SK-N-SH (cell line): ENCODE data around the gene GPR146. TPM values are rescaled to one million over a fixed set of nuclear protein-coding genes. Genes with fewer than 3 reads are reported as not detected.

Experiments
- CTCF ChIA-PET: fragments of 300-600, 350-600 bp; formaldehyde crosslinking; extraction: SDS; loops from one replicate; lab custom pipeline; 2021; lab: Yijun Ruan, JAX
- POLR2A ChIA-PET: fragments of 350-600 bp; sonication (Branson Sonifier 250); formaldehyde crosslinking; extraction: SDS; loops from one replicate; lab custom pipeline; 2020; ENCODE audit warnings: antibody characterized with exemption, inconsistent platforms; lab: Yijun Ruan, JAX
- DNase-seq: peaks from one replicate; pipeline ENCODE4 v3.0.0; 2012
- H2AFZ ChIP-seq: fragments of 200-600 bp; sonication (generic); 2 replicates; pipeline ENCODE4 v1.8.1; 2016; ENCODE audit warnings: antibody characterized with exemption, mild to moderate bottlenecking, low read depth
- H3F3A ChIP-seq: fragments of 200-600 bp; sonication (generic); replicated peaks from 2 replicates; pipeline ENCODE3; 2016; ENCODE audit warnings: antibody characterized with exemption, mild to moderate bottlenecking; ENCODE audit not compliant: insufficient read depth
- H3K27ac ChIP-seq, 2 experiments: fragments of 200-500 bp in 1 of 2; fragments of 200-600 bp in 1 of 2; sonication (Bioruptor generic) in 1 of 2; sonication (generic), shearing (Covaris generic) in 1 of 2; 2 replicates each; pipeline versions ENCODE4 v1.5.1 to v1.6.1; 2014 to 2016; ENCODE audit warnings: low read depth in 2 of 2, inconsistent platforms in 1 of 2, low read length in 1 of 2, mild to moderate bottlenecking in 1 of 2, mixed read lengths in 1 of 2
- H3K27me3 ChIP-seq: fragments of 200-600 bp; sonication (generic), shearing (Covaris generic); 2 replicates; pipeline ENCODE4 v1.6.1; 2016; ENCODE audit warnings: mixed run types; ENCODE audit not compliant: insufficient read depth
- H3K36me3 ChIP-seq, 2 experiments: fragments of 200-500 bp in 1 of 2; fragments of 200-600 bp in 1 of 2; sonication (Bioruptor generic) in 1 of 2; sonication (generic) in 1 of 2; replicated peaks in 1 of 2; 2 replicates each; pipeline versions ENCODE3 to v1.5.1; 2014 to 2016; ENCODE audit warnings: low read length in 1 of 2, mild to moderate bottlenecking in 1 of 2; ENCODE audit not compliant: insufficient read depth in 2 of 2, control insufficient read depth in 1 of 2
- H3K4me1 ChIP-seq, 2 experiments: fragments of 200-500 bp in 1 of 2; fragments of 200-600 bp in 1 of 2; sonication (Bioruptor generic) in 1 of 2; sonication (generic), shearing (Covaris generic) in 1 of 2; 2 replicates each; pipeline versions ENCODE4 v1.5.1 to v1.6.1; 2014 to 2016; ENCODE audit warnings: low read depth in 1 of 2, low read length in 1 of 2, mixed run types in 1 of 2; ENCODE audit not compliant: insufficient read depth in 2 of 2, control insufficient read depth in 1 of 2
- H3K4me2 ChIP-seq: fragments of 200-600 bp; sonication (generic), shearing (Covaris generic); 2 replicates; pipeline ENCODE4 v1.6.1; 2017; ENCODE audit warnings: mixed run types
- H3K4me3 ChIP-seq, 2 experiments: fragments of 200-500 bp in 1 of 2; fragments of 200-600 bp in 1 of 2; sonication (Bioruptor generic) in 1 of 2; sonication (generic), shearing (Covaris generic) in 1 of 2; 2 replicates each; pipeline versions ENCODE4 v1.5.1 to v1.8.1; 2014 to 2016; ENCODE audit warnings: low read depth in 2 of 2, inconsistent platforms in 1 of 2, low read length in 1 of 2, mild to moderate bottlenecking in 1 of 2, mixed read lengths in 1 of 2, moderate library complexity in 1 of 2
- H3K79me2 ChIP-seq: fragments of 200-600 bp; sonication (generic); 2 replicates; pipeline ENCODE4 v1.8.1; 2017; ENCODE audit warnings: mild to moderate bottlenecking; ENCODE audit not compliant: insufficient read depth
- H3K9ac ChIP-seq: fragments of 200-600 bp; sonication (generic); 2 replicates; pipeline ENCODE4 v1.6.1; 2017; ENCODE audit warnings: mixed run types
- H3K9me2 ChIP-seq: fragments of 200-600 bp; sonication (generic); 2 replicates; pipeline ENCODE4 v1.6.1; 2017; ENCODE audit warnings: mixed run types
- H3K9me3 ChIP-seq: fragments of 200-600 bp; sonication (generic); 2 replicates; pipeline ENCODE4 v1.6.1; 2017; ENCODE audit warnings: mixed run types, mild to moderate bottlenecking, moderate library complexity
- H4K20me1 ChIP-seq: fragments of 200-600 bp; sonication (generic); 2 replicates; pipeline ENCODE4 v1.6.1; 2017; ENCODE audit warnings: mild to moderate bottlenecking, mixed run types; ENCODE audit not compliant: insufficient read depth
- ELF1 ChIP-seq: IDR thresholded peaks from 2 replicates; pipeline ENCODE4 v1.4.0; 2012
- EP300 ChIP-seq, 2 experiments: IDR thresholded peaks; 2 replicates each; pipeline versions ENCODE4 v1.4.0 to v1.6.1; 2012; ENCODE audit warnings: borderline replicate concordance in 1 of 2, low read depth in 1 of 2, low read length in 1 of 2
- GABPA ChIP-seq: IDR thresholded peaks from 2 replicates; pipeline ENCODE4 v1.4.0; 2012; ENCODE audit warnings: low read depth, mild to moderate bottlenecking
- GATA2 ChIP-seq: sonication (generic); formaldehyde crosslinking; IDR thresholded peaks from 2 replicates; pipeline ENCODE4 v1.5.0; 2020; ENCODE audit warnings: mild to moderate bottlenecking, missing genetic modification reagents
- RAD21 ChIP-seq: IDR thresholded peaks from 2 replicates; pipeline ENCODE4 v1.6.1; 2012; ENCODE audit warnings: mild to moderate bottlenecking, low read length
- RXRA ChIP-seq: IDR thresholded peaks from 2 replicates; pipeline ENCODE4 v1.4.0; 2012; ENCODE audit warnings: low read depth, mild to moderate bottlenecking, borderline replicate concordance
- SIN3A ChIP-seq: IDR thresholded peaks from 2 replicates; pipeline ENCODE4 v1.6.1; 2012; ENCODE audit warnings: low read depth, mild to moderate bottlenecking, low read length, moderate library complexity, borderline replicate concordance
- SMC3 ChIP-seq: IDR thresholded peaks from 2 replicates; pipeline ENCODE4 v1.6.1; 2012; ENCODE audit warnings: low read depth, low read length, improper control_type of control experiment
- TEAD4 ChIP-seq: IDR thresholded peaks from 2 replicates; pipeline ENCODE4 v1.4.0; 2012; ENCODE audit warnings: mild to moderate bottlenecking, borderline replicate concordance; ENCODE audit not compliant: insufficient read depth
- YY1 ChIP-seq: IDR thresholded peaks from 2 replicates; pipeline ENCODE4 v1.4.0; 2012; ENCODE audit warnings: low read depth, mild to moderate bottlenecking
- WGBS: methylation state at CpG from one replicate; pipeline ENCODE4 v1.1.6; 2017; ENCODE audit warnings: low lambda C conversion rate; 5-methylcytosine and 5-hydroxymethylcytosine counted together
- polyA plus RNA-seq, 3 experiments: library from polyadenylated mRNA; depleted of rRNA; stranded (reverse); fragments of >200 nt; gene quantifications; 2 replicates each; pipeline ENCODE4 v1.2.3, GENCODE V29; 2012
- TF ChIP-seq, protein P1 (sequence below): fragments of 150-350 bp; IDR thresholded peaks from 2 replicates; pipeline ENCODE4 v1.6.1; 2016; ENCODE audit warnings: mild to moderate bottlenecking, low read depth, low read length
- TF ChIP-seq, protein P2 (sequence below): fragments of 200-600 bp; sonication (generic); IDR thresholded peaks from 2 replicates; pipeline ENCODE4 v1.6.1; 2017; ENCODE audit warnings: antibody characterized with exemption, mild to moderate bottlenecking, moderate library complexity
- TF ChIP-seq, protein P3 (sequence below): IDR thresholded peaks from 2 replicates; pipeline ENCODE4; 2012
- TF ChIP-seq, protein P4 (sequence below): IDR thresholded peaks from 2 replicates; pipeline ENCODE4 v1.4.0; 2012; ENCODE audit warnings: low read depth
- TF ChIP-seq, protein P5 (sequence below): IDR thresholded peaks from 2 replicates; pipeline ENCODE4 v1.6.1; 2012; ENCODE audit warnings: mild to moderate bottlenecking, low read depth, low read length, moderate library complexity

The GPR146 gene
- polyA plus RNA-seq, 1 of the 3 experiments (the other 2 are of a cell fraction) = 1.4 TPM

DNA sequence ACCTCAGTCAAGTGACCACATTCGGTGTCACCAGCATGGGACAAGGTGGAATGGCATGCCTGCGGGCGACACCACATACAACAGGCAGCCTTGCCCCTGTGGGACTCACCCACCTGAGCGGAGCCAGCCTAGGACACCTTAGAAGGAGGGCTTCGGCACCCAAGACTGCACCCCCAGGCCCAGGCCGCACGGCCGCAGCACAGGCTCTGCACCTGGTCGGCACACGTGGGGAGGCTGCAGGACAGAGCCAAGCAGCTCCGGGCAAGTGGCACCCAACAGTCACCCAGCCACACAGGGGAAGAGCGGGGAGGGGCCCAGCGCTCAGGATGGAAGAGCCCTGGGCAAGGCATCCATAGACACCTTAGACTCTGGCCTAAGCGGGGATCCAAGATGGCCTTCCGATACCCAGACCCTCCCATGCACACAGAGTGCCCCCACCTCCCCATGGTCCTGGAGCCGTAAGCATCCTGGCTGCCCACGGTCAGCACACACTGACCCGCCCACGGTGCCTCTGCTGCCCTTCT, 27.4 kb downstream of the GPR146 start:
- Histone ChIP-seq H3K27me3 (no peaks in the 10 kb centered on the region), H3K4me1 (no peaks in the 10 kb centered on the region), H3K9me2 (no peaks in the 10 kb centered on the region), H2AFZ (no peak overlapping the region), H3K9ac (no peak overlapping the region), H3K79me2 (no peaks in the 10 kb centered on the region), H3K4me2 (no peak overlapping the region), H4K20me1 (peaks cover 11% of the 10 kb centered on the region; the same call in 1 of the 2 replicates), H3K27ac (no peak overlapping the region), H3K9me3 (no peaks in the 10 kb centered on the region), H3F3A (peaks cover 8% of the 10 kb centered on the region), H3K4me3 (no peak overlapping the region), H3K36me3 (no peaks in the 10 kb centered on the region)
- DNase-seq = no peak
- TF ChIP-seq RXRA (no peak), GATA2 (no peak), YY1 (no peak), EP300 (IDR thresholded peaks at IDR 0.05; ENCODE audit: borderline replicate concordance in 1 of 2, low read depth in 1 of 2, low read length in 1 of 2) (no peak), RAD21 (no peak), ELF1 (no peak), SMC3 (no peak), GABPA (no peak), TEAD4 (no peak), SIN3A (no peak)
- TF ChIP-seq, protein P1, sequence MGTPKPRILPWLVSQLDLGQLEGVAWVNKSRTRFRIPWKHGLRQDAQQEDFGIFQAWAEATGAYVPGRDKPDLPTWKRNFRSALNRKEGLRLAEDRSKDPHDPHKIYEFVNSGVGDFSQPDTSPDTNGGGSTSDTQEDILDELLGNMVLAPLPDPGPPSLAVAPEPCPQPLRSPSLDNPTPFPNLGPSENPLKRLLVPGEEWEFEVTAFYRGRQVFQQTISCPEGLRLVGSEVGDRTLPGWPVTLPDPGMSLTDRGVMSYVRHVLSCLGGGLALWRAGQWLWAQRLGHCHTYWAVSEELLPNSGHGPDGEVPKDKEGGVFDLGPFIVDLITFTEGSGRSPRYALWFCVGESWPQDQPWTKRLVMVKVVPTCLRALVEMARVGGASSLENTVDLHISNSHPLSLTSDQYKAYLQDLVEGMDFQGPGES = no peak
- TF ChIP-seq, protein P2, sequence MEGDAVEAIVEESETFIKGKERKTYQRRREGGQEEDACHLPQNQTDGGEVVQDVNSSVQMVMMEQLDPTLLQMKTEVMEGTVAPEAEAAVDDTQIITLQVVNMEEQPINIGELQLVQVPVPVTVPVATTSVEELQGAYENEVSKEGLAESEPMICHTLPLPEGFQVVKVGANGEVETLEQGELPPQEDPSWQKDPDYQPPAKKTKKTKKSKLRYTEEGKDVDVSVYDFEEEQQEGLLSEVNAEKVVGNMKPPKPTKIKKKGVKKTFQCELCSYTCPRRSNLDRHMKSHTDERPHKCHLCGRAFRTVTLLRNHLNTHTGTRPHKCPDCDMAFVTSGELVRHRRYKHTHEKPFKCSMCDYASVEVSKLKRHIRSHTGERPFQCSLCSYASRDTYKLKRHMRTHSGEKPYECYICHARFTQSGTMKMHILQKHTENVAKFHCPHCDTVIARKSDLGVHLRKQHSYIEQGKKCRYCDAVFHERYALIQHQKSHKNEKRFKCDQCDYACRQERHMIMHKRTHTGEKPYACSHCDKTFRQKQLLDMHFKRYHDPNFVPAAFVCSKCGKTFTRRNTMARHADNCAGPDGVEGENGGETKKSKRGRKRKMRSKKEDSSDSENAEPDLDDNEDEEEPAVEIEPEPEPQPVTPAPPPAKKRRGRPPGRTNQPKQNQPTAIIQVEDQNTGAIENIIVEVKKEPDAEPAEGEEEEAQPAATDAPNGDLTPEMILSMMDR = no peak
- TF ChIP-seq, protein P3, sequence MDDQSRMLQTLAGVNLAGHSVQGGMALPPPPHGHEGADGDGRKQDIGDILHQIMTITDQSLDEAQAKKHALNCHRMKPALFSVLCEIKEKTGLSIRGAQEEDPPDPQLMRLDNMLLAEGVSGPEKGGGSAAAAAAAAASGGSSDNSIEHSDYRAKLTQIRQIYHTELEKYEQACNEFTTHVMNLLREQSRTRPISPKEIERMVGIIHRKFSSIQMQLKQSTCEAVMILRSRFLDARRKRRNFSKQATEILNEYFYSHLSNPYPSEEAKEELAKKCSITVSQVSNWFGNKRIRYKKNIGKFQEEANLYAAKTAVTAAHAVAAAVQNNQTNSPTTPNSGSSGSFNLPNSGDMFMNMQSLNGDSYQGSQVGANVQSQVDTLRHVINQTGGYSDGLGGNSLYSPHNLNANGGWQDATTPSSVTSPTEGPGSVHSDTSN = no peak
- TF ChIP-seq, protein P4, sequence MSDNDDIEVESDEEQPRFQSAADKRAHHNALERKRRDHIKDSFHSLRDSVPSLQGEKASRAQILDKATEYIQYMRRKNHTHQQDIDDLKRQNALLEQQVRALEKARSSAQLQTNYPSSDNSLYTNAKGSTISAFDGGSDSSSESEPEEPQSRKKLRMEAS = no peak
- TF ChIP-seq, protein P5, sequence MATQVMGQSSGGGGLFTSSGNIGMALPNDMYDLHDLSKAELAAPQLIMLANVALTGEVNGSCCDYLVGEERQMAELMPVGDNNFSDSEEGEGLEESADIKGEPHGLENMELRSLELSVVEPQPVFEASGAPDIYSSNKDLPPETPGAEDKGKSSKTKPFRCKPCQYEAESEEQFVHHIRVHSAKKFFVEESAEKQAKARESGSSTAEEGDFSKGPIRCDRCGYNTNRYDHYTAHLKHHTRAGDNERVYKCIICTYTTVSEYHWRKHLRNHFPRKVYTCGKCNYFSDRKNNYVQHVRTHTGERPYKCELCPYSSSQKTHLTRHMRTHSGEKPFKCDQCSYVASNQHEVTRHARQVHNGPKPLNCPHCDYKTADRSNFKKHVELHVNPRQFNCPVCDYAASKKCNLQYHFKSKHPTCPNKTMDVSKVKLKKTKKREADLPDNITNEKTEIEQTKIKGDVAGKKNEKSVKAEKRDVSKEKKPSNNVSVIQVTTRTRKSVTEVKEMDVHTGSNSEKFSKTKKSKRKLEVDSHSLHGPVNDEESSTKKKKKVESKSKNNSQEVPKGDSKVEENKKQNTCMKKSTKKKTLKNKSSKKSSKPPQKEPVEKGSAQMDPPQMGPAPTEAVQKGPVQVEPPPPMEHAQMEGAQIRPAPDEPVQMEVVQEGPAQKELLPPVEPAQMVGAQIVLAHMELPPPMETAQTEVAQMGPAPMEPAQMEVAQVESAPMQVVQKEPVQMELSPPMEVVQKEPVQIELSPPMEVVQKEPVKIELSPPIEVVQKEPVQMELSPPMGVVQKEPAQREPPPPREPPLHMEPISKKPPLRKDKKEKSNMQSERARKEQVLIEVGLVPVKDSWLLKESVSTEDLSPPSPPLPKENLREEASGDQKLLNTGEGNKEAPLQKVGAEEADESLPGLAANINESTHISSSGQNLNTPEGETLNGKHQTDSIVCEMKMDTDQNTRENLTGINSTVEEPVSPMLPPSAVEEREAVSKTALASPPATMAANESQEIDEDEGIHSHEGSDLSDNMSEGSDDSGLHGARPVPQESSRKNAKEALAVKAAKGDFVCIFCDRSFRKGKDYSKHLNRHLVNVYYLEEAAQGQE = no peak
- POLR2A ChIA-PET = no interaction called here
- CTCF ChIA-PET = interaction anchor here (2.2 to 3.3 kb wide), 3 partner anchors 15 to 79 kb away, joined by 8 to 41 read pairs (median 16); partner anchors contain the start of genes GPER1 and GPR146
- WGBS = 98% methylated on average over 8 of the region's 19 CpGs
